Endothelial cell of umbilical vein (primary cell): ENCODE data around the gene GSK3A. TPM values are rescaled to one million over a fixed set of nuclear protein-coding genes. Genes with fewer than 3 reads are reported as not detected.

Experiments
- BruUV-seq: library from RNA; stranded (reverse); fragments of 400-500 nt; replicated peaks from 2 replicates; lab custom pipeline; 2021; lab: Mats Ljungman, UMichigan
- CTCF ChIA-PET: fragments of 300-600, 350-600 bp; sonication (Branson Sonifier 250); formaldehyde crosslinking; loops from one replicate; lab custom pipeline; 2021; ENCODE audit warnings: antibody characterized with exemption, inconsistent platforms; lab: Charles Lee
- POLR2A ChIA-PET: fragments of 300-600, 350-600 bp; sonication (Branson Sonifier 250); formaldehyde crosslinking; loops from one replicate; lab custom pipeline; 2021; ENCODE audit warnings: antibody characterized with exemption, inconsistent platforms; lab: Charles Lee
- DNase-seq: peaks from one replicate; pipeline ENCODE4 v3.0.0-alpha.2; 2011; ENCODE audit warnings: low read depth, low spot score
- FAIRE-seq: peaks from 2 replicates; lab custom pipeline; 2011; peaks lifted over from hg19 to GRCh38; lab: Jason Lieb, UNC
- H2AFZ ChIP-seq: 2 replicates; pipeline ENCODE4 v1.6.0; 2012; ENCODE audit warnings: low read depth, low read length, control low read depth, inconsistent platforms
- H3K27ac ChIP-seq: 2 replicates; pipeline ENCODE4 v1.5.1; 2011; ENCODE audit warnings: low read depth, mild to moderate bottlenecking, control low read depth, low read length, moderate library complexity; ENCODE audit not compliant: insufficient read depth
- H3K27me3 ChIP-seq, 2 experiments: 2 replicates each; pipeline versions ENCODE4 v1.6.0 to v1.6.1; 2011; ENCODE audit warnings: low read length in 2 of 2, mixed read lengths in 1 of 2; ENCODE audit not compliant: control insufficient read depth in 2 of 2, insufficient read depth in 2 of 2
- H3K36me3 ChIP-seq, 2 experiments: 2 replicates in 1 of 2; 3 replicates in 1 of 2; pipeline ENCODE4 v1.5.1; 2011; ENCODE audit warnings: low read length in 2 of 2, mild to moderate bottlenecking in 1 of 2, moderate library complexity in 1 of 2; ENCODE audit not compliant: control insufficient read depth in 2 of 2, insufficient read depth in 2 of 2; ENCODE audit errors: extremely low read depth in 1 of 2
- H3K4me1 ChIP-seq: 3 replicates; pipeline ENCODE4 v1.5.1; 2011; ENCODE audit warnings: mild to moderate bottlenecking, low read length; ENCODE audit not compliant: control insufficient read depth, insufficient read depth; ENCODE audit errors: extremely low read depth
- H3K4me2 ChIP-seq: 2 replicates; pipeline ENCODE4 v1.6.1; 2011; ENCODE audit warnings: low read length, control low read depth, mixed read lengths; ENCODE audit not compliant: insufficient read depth
- H3K4me3 ChIP-seq, 3 experiments: fragments of 200-600 bp in 1 of 3; sonication (generic), shearing (Covaris generic) in 1 of 3; replicated peaks in 1 of 3; 2 replicates each; pipeline ENCODE4 v1.5.1; 2011 to 2016; ENCODE audit warnings: control low read depth in 3 of 3, low read length in 3 of 3, mild to moderate bottlenecking in 2 of 3, inconsistent platforms in 1 of 3, low read depth in 1 of 3, moderate library complexity in 1 of 3; ENCODE audit not compliant: insufficient read depth in 1 of 3
- H3K79me2 ChIP-seq: 2 replicates; pipeline ENCODE4 v1.6.0; 2012; ENCODE audit warnings: low read length, inconsistent platforms; ENCODE audit not compliant: control insufficient read depth, insufficient read depth
- H3K9ac ChIP-seq: replicated peaks from 2 replicates; pipeline ENCODE3; 2011; ENCODE audit warnings: low read length, control low read depth; ENCODE audit not compliant: insufficient read depth; ENCODE audit errors: extremely low read depth
- H3K9me1 ChIP-seq: replicated peaks from 3 replicates; pipeline ENCODE4 v1.6.0; 2011; ENCODE audit warnings: mild to moderate bottlenecking, low read length; ENCODE audit not compliant: control insufficient read depth, insufficient read depth; ENCODE audit errors: extremely low read depth
- H3K9me3 ChIP-seq: replicated peaks from 2 replicates; pipeline ENCODE4 v1.5.1; 2012; ENCODE audit warnings: low read length, inconsistent platforms; ENCODE audit not compliant: control insufficient read depth, insufficient read depth
- H4K20me1 ChIP-seq: replicated peaks from 2 replicates; pipeline ENCODE3; 2011; ENCODE audit warnings: mild to moderate bottlenecking, low read length; ENCODE audit not compliant: control insufficient read depth, insufficient read depth; ENCODE audit errors: extremely low read depth
- FOS ChIP-seq: IDR thresholded peaks from 2 replicates; pipeline ENCODE4 v1.6.1; 2011; ENCODE audit warnings: mild to moderate bottlenecking, low read length, moderate library complexity, borderline replicate concordance; ENCODE audit not compliant: insufficient read depth
- GATA2 ChIP-seq: IDR thresholded peaks from 2 replicates; pipeline ENCODE4 v1.7.0; 2011; ENCODE audit warnings: low read depth, mild to moderate bottlenecking, moderate library complexity, mixed read lengths, low read length; ENCODE audit not compliant: insufficient read length, insufficient read depth
- JUN ChIP-seq: IDR thresholded peaks from 2 replicates; pipeline ENCODE4 v1.6.1; 2011; ENCODE audit warnings: borderline replicate concordance, low read depth; ENCODE audit not compliant: insufficient read length, insufficient read depth
- MAX ChIP-seq: IDR thresholded peaks from 2 replicates; pipeline ENCODE4 v1.6.1; 2011; ENCODE audit not compliant: insufficient read depth, insufficient read length
- MYC ChIP-seq: IDR thresholded peaks from one replicate; pipeline ENCODE4 v1.6.1; 2011; ENCODE audit warnings: mild to moderate bottlenecking, low read depth, low read length
- POLR2AphosphoS5 ChIP-seq: IDR thresholded peaks from 2 replicates; pipeline ENCODE4 v1.6.1; 2012; ENCODE audit warnings: low read depth, mild to moderate bottlenecking, control low read depth, low read length, moderate library complexity; ENCODE audit not compliant: insufficient read depth
- dilution Hi-C: fragments of 300-500 bp; cut with MboI; formaldehyde crosslinking; loops from one replicate; pipeline ENCODE4 v1.15.0; 2019; ENCODE audit warnings: low sequenced_read_pairs; ENCODE audit not compliant: extremely low pct_ligation_motif_present
- intact Hi-C: fragments of 100-400 bp; cut with micrococcal nuclease; formaldehyde crosslinking; loops from one replicate; pipeline ENCODE4 v1.10.0; 2022
- polyA plus RNA-seq, 4 experiments: library from polyadenylated mRNA; depleted of rRNA in 3 of 4; stranded (reverse) in 3 of 4; unstranded in 1 of 4; fragments of >200 nt; gene quantifications; 2 replicates each; pipeline versions ENCODE4 v1.2.1 to v1.2.3, GENCODE V29; 2011 to 2012; ENCODE audit warnings: missing spikeins in 1 of 4
- total RNA-seq: library from RNA; stranded (reverse); gene quantifications from 2 replicates; pipeline ENCODE4 v1.2.3, GENCODE V29; 2021
- TF ChIP-seq, protein P1 (sequence below), 2 donors: IDR thresholded peaks; 1 replicate in 1 of 2; 2 replicates in 1 of 2; pipeline ENCODE4 v1.5.1; 2011; ENCODE audit warnings: low read length in 2 of 2, mild to moderate bottlenecking in 2 of 2, moderate library complexity in 2 of 2, control low read depth in 1 of 2, inconsistent platforms in 1 of 2, low read depth in 1 of 2; ENCODE audit not compliant: insufficient read depth in 1 of 2; ENCODE audit errors: extremely low read depth in 1 of 2

GSK3A gene
- total and polyA plus RNA-seq, 2 donors (not counting 3 experiments of a cell fraction or from before 2014, with no cell fraction given) = 49.5 to 73.7 TPM

- no TSS peak for BruUV-seq
- Histone ChIP-seq H3K36me3 (no peaks in the 10 kb centered on the region), H3K9me3 (no peaks in the 10 kb centered on the region), H3K4me2 (no peak overlapping the region), H3K4me1 (no peaks in the 10 kb centered on the region), H4K20me1 (no peaks in the 10 kb centered on the region), H3K9ac (no peak overlapping the region), H3K4me3 (no peak overlapping the region), H3K27ac (no peak overlapping the region), H3K79me2 (no peaks in the 10 kb centered on the region), H3K27me3 (peaks cover 10 to 21% of the 10 kb centered on the region in 2 experiments), H2AFZ (no peak overlapping the region), H3K9me1 (no peaks in the 10 kb centered on the region)
- intact Hi-C loops = loop anchor here (2.0 kb wide), 1 partner anchor 44 kb away; no protein-coding TSS in a partner anchor
- dilution Hi-C loops = no loop called here
- FAIRE-seq = no peak
- POLR2A ChIA-PET = no interaction called here
- TF ChIP-seq MYC (no peak), GATA2 (no peak), MAX (no peak), FOS (no peak), JUN (no peak), POLR2AphosphoS5 (no peak)
- TF ChIP-seq, protein P1, sequence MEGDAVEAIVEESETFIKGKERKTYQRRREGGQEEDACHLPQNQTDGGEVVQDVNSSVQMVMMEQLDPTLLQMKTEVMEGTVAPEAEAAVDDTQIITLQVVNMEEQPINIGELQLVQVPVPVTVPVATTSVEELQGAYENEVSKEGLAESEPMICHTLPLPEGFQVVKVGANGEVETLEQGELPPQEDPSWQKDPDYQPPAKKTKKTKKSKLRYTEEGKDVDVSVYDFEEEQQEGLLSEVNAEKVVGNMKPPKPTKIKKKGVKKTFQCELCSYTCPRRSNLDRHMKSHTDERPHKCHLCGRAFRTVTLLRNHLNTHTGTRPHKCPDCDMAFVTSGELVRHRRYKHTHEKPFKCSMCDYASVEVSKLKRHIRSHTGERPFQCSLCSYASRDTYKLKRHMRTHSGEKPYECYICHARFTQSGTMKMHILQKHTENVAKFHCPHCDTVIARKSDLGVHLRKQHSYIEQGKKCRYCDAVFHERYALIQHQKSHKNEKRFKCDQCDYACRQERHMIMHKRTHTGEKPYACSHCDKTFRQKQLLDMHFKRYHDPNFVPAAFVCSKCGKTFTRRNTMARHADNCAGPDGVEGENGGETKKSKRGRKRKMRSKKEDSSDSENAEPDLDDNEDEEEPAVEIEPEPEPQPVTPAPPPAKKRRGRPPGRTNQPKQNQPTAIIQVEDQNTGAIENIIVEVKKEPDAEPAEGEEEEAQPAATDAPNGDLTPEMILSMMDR (IDR thresholded peaks at IDR 0.05; ENCODE audit: extremely low read depth in 1 of 2, insufficient read depth in 1 of 2, low read depth in 1 of 2, low read length in 2 of 2) = no peak
- CTCF ChIA-PET = interaction anchor here (0.8 to 8.0 kb wide), 7 partner anchors 9 to 217 kb away, joined by 3 to 69 read pairs (median 6); partner anchors contain the start of gene POU2F2
- no peak for DNase-seq
Observed at GRCh38 chr19:42185277-42185676, 57.1 kb downstream of the GSK3A start.
